Measurements from ENCODE around the gene RANBP17.

- TF ChIP-seq, protein P1, sequence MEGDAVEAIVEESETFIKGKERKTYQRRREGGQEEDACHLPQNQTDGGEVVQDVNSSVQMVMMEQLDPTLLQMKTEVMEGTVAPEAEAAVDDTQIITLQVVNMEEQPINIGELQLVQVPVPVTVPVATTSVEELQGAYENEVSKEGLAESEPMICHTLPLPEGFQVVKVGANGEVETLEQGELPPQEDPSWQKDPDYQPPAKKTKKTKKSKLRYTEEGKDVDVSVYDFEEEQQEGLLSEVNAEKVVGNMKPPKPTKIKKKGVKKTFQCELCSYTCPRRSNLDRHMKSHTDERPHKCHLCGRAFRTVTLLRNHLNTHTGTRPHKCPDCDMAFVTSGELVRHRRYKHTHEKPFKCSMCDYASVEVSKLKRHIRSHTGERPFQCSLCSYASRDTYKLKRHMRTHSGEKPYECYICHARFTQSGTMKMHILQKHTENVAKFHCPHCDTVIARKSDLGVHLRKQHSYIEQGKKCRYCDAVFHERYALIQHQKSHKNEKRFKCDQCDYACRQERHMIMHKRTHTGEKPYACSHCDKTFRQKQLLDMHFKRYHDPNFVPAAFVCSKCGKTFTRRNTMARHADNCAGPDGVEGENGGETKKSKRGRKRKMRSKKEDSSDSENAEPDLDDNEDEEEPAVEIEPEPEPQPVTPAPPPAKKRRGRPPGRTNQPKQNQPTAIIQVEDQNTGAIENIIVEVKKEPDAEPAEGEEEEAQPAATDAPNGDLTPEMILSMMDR (IDR thresholded peaks at IDR 0.05): no peak
- TF ChIP-seq EZH2 (IDR thresholded peaks at IDR 0.05): no peak
Measured at GRCh38 chr5:171269717-171270116, 407.9 kb downstream of the RANBP17 start.
